ENCODE data around the gene RGSL1.
"Not testable (repeated sequence)": the region's sequence is repeated elsewhere in the genome, so short reads cannot be mapped to it uniquely, and the experiment has no call there.

RGSL1 gene

DNA sequence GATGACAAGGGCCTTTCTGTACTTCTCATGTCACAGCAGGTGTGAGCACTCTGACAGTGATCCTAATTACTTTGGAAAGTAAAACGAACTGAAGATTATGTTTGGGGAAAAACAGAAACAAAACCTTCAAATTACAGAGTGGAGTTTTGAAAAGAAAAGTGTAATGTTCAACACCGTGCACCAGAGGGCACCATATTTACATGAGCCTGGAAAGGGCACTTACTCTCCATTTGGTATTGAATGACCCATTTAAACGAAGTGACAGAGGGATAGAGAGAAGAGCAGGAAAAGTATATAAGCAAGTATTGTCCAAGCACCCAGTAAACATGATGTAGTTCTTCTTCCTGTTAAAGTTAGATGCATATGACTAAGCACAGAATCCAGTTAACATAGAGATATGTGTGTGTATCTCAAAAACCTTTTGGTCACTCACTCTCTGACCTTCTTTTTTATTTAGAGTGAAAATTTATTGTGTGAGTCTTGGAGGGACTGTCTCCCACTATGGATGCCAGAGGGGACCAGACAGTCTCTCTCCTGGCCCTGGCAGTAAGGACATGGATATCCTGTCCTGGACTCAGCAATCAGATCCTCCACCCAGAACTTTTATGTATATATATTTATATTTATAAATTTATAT, 3.8 kb upstream of the RGSL1 start:
- DNase-seq (ENCODE audit: low read depth in 2 of 2): no peak

DNA sequence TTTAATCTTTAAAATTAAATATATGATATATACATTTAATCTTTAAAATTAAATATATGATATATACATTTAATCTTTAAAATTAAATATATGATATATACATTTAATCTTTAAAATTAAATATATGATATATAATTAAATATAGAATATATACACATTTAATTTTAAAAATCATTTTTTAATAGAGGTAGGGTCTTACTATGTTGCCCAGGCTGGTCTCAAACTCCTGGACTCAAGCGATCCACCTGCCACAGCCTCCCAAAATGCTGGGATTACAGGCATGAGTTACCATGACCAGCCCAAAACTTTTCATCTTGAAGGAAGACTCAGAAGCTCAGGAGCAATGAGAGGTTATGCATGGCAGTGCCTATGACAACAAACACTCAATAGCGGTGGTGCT, 2.8 kb upstream of the RGSL1 start:
- DNase-seq (ENCODE audit: low read depth in 2 of 2): not testable (repeated sequence)

DNA sequence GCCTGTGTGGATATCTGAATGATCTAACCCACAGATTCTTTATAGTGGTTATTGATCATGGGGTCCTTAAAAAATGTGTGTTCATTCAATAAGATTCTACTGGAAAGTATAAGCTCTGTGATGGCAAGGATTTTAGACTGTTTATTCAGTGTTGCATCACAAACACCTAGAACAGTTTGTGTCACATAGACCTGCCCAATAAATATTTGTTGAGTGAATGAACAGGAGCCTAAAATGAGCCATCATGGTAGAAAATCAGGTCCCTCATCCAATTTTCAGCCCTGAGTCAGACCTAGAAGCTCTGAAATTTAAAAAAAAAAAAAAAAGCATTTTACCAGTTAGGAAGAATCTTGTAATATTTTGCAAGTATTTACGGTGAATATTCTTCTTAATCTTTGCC, 2.3 kb upstream of the RGSL1 start:
- DNase-seq (ENCODE audit: low read depth in 2 of 2): no peak

DNA sequence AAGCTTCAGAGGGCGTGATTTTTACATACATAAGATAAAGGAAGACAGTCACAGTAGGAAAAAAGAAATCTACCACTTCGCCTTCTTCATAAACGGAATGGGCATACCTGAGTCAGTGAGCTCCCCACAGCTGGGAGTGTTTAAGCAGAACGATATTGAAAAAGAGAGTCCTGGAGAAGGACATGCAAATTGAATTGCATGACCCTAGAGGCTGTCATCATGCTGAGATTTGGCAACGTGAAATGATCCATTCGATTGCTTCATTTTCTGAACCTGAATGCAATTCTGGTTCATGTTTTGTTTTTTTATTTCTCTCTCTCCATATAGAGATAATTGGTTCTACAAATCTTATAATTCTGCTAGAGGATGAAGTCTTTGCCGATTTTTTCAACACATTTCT, 3.7 kb downstream of the RGSL1 start:
- no peak for DNase-seq (ENCODE audit: low read depth in 2 of 2)

DNA sequence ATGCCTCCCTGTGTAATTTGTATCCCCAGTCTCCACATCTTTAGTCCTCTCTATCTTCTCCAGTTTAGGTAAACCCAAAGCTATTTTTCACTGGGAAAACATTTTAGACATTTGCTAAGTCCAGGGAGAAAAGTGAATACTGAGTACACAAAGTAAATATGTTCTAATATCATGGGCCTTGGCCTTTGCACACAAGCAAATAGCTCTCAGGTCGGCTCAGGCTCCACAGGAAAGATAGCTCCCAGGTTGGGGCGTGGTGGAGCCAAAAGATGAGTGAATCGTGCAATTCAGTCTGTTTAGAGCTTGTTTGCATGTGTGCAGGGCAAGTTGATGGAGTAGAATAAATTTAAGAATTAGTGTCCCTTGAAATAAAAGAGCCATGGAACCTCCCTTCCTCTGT, 7.9 kb downstream of the RGSL1 start:
- no peak for DNase-seq (ENCODE audit: low read depth in 2 of 2)

DNA sequence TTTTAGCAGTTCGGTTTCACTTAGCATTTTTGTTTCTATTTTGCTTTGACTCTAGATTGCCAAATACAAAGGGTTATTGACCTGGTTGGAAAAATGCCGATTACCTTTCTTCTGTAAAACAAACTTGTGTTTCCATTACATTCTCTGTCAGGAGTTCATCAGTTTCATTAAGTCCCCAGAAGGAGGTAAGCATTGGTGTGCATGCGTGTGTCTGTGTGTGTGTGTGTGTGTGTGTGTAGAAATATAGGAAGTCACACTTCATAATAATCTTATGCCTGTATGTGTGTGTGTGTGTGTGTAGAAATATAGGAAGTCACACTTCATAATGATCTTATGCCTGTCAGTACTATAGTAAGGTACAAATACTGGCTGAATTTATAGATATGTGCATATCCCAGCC, 10.0 kb downstream of the RGSL1 start:
- no peak for DNase-seq (ENCODE audit: low read depth in 2 of 2)

DNA sequence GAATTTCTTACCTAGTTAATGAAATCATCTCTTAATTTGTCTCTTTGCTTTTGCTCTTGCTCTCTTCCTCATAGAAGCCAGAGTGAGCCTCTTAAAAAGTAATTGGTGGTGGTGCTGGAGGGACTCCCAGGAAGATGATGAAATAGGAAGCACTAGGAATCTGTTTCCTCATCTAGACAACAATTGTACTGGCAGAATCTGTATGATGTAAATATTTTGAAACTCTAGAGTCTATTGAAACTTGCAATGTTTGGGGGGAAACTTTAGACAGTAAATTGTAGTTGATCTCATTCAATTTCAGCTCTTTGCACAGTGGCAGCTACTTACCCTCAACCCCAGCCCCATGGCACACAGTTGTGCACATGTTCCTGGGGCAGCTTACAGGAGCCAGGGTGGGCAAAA, 10.6 kb downstream of the RGSL1 start:
- DNase-seq (ENCODE audit: low read depth in 2 of 2): no peak

DNA sequence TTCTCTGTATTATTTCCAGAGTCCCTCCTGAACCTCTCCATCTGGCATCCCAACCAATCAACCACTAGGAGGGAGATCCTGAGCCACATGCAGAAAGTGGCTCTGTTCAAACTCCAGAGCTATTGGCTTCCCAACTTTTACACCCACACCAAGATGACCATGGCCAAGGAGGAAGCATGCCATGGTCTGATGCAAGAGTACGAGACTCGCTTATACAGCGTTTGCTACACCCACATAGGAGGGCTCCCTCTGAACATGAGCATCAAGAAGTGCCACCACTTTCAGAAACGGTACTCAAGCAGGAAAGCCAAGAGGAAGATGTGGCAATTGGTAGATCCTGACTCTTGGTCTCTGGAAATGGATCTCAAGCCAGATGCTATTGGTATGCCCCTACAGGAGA, 23.6 kb downstream of the RGSL1 start:
- no peak for DNase-seq (ENCODE audit: low read depth in 2 of 2)

DNA sequence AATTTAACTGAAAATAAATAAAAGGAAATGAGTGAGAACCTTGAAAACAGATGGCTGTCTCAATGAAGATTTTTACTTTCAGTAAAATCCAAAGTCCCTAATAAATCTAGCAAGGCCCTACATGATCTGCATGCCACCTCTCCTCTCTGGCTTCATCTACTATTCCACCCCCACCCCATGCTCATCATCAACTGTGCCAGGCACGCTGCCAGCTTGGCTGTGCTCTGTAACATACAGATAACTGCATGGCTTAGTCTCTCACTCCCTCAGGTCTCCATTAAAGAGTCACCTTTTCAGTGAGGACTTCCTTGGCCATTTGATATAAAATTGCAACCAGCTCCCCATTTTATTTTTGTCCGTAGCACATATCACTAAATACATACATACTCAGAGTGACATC, 26.7 kb downstream of the RGSL1 start:
- no peak for DNase-seq (ENCODE audit: low read depth in 2 of 2)

DNA sequence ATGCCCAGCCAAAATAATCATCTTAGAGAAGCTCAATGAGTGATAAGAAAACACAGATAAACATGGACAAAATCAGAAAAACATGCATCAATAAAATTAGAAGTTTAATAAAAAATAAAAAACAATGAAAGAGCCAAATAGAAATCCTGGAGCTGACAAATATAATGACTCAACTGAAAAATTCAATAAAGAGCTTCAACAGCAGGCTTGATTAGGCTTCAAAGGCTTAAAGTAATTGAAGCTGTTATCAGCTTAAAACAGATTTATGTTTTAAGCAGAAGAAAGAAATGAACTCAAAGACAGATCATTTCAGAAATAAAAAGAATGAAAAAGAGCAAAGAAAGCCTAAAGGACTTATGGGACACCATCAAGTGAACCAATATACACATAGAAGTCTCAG, 28.3 kb downstream of the RGSL1 start:
- DNase-seq (ENCODE audit: low read depth in 2 of 2): no peak

DNA sequence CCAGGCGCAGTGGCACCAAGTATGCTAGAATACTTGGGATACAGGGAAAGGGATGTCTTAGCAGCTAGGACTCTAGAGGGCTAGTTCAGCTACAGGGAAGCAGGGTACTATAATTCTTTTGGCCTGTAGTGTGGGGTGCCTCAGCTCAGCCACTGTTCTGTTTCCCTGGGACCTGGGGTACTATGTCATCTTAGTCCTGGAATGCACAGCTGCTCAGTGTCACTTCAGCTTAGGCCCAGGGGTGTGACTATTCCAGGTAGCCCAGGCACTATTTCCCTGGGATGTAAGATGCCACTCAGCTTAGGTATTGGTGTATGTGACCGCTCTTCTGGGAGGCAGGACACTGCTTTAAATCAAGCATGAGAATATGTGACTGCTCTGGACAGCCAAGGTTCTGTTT, 34.1 kb downstream of the RGSL1 start:
- no peak for DNase-seq (ENCODE audit: low read depth in 2 of 2)

DNA sequence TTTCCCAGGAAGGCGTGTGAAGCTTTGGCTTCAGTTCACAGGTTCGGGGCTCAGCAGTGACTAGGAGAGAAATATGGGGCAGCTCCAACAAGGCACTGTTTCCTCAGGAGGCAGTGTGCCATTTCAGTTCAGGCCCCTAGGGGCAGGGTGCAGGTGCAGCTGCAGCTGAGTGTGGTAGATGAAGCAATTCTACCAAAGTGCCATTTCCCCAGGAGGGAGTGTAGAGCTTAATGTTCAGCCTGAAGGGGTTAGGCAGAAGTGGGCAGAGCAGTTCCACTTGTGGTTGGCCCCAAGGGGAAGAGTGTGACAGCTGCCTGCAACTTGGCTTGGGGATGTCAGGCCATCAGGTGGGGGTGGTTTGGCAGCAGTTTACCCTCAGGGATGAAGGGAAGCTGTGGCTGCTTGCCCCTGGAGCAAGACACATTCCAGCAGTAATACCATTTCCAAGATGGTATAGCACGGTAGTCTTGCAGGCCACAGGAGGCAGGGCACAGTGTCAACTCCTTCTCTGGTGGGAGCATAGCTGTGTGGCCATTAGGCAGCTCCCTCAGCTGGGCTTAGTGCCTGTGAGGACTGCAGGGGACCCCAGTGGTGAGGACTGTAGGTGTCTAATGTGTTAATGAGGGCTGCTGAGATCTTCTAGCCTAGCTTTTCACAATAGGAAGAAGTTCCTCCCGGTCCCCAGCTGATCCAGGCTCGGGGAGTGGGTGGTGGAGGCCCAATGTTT, 34.7 kb downstream of the RGSL1 start:
- no peak for DNase-seq (ENCODE audit: low read depth in 2 of 2)

DNA sequence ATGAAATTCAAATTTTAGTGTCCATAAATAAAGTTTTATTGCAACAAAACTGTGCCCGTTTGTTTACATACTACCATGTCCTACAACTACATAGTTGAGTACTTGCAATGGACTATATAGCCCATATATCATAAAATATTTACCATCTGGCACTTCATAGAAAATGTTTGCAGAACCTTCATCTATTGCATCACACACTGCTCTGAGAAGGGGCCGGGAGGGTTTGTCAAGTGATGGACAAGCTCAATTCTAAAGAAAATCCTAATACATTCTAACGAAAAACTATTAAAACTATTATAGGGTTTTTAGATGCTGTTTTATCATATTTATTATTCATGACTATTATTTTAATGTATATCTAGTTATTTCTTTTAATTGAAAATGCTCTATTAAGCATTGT, 35.9 kb downstream of the RGSL1 start:
- DNase-seq (ENCODE audit: low read depth in 2 of 2): no peak

DNA sequence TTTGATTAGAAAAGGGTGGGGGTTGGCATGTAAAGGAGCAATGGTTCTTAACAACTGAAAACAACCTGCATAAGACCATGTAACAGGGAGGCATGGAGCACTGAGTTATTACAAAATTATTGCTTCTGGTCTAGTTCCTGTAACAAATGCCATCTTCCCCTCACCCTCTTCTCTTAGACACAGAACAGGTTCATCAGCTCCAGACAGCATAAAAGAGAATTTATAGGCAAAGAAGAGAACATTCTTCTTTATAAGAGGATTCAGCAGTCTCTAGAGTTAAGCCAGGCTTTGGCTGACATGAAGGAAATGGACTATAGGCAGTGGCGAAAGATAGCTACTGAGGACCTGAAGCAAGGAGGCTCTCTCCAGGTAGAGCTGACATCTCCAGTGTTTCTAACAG, 38.9 kb downstream of the RGSL1 start:
- no peak for DNase-seq (ENCODE audit: low read depth in 2 of 2)

DNA sequence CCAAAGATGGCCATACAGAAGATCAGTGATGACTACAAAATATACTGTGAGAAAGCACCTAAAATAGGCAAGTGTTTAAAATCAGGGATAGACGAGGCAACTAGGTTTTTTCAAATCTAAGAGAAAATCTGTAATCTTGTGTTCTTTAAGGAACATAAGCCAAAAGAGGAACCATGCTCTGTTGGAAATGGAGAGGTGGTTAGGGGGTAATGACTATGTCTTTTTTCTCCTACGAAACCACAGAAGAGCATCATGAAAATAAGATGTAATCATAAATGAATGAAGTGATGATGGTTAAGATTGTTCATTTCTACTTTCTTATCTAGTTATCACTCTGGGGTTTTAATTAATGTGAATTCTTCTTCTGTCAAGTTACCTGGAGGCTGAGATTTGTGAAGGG, 43.1 kb downstream of the RGSL1 start:
- DNase-seq (ENCODE audit: low read depth in 2 of 2): no peak

DNA sequence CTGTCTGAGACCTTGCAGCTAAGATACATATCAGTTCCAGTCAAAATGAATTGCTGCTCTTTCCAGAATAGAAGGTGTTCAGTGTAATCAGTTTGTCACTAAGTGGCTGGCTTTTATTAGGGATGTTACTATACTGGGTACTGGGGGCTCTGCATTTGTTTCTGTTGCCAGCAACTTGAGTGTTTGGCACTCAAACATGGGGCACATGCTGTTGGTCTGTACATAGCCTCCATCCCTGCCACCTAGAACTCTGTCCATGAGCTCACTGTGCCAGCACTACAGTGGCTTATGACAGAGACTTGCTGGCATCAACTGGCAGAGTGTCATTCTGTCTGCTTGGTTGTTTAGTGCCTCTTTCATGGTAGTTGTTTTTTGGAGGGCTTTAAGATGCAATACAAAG, 45.1 kb downstream of the RGSL1 start:
- no peak for DNase-seq (ENCODE audit: low read depth in 2 of 2)

DNA sequence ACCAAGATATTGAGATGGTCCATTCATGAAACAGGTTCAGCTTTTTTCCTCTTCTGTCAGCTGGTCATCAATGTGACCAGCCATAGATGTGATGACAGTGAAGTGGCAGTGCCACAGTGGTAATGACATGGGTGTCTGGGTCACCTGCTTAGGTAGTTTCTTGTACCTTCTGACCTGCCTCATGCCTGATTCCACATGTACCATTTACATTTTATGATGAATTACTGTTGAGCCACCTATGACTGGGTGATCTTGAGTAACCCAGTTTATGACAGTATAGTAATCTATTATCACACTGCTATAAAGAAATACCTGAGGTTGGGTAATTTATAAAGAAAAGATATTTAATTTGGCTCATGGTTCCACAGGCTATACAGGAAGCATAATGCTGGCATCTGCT, 45.7 kb downstream of the RGSL1 start:
- DNase-seq (ENCODE audit: low read depth in 2 of 2): no peak

DNA sequence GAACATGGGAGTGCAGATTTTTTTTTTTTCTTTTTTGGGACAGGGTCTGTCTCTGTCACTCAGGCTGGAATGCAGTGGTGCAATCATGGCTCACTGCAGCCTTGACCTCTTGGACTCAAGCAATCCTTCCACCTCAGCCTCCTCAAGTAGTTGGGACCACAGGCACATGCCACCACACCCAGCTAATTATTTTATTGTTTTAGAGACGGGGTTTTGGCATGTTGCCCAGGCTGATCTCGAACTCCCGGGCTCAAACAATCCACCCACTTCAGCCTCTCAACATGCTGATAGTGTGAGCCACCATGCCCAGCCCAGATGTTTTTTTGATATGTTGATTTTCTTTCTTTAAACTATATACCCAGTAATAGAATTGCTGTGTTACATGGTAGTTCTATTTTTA, 57.7 kb downstream of the RGSL1 start:
- no peak for DNase-seq (ENCODE audit: low read depth in 2 of 2)

DNA sequence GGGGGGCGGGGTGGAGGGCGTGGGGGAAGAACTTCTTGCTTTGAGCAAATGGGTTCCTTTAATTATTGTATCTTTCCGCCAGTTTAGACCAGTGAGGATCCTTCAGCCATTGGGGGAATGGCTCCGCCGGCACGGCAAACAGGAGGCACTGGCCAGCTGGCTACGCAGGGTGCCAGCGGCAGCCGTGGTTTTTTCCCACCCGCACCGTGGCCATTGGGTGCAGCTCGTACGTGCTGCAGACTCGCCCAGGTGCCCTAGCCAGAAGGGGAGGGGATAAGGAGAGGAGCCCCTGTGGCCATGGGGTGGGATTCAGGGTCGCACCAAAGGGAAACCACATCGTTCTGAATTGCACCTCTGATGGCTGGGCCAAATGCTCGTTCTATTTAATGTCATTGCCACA, 65.6 kb downstream of the RGSL1 start:
- no peak for DNase-seq (ENCODE audit: low read depth in 2 of 2)

DNA sequence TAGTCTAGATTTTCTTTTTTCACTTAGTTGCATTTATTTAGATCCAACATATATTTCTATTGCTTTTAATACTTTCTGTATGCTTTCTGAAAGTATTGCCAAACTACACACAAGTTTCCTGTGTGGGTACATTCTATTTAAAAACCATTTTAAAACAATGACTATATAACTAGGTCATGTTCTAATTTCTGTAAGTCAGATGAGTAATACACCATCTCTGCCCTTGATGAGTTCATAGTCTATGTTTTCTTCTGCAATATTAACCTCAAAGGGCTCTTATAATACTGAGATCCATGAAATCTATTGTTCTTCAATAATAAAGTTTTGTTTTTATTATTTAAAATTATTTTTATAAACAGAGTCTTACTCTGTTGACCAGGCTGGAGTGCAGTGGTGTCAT, 70.8 kb downstream of the RGSL1 start:
- no peak for DNase-seq (ENCODE audit: low read depth in 2 of 2)

DNA sequence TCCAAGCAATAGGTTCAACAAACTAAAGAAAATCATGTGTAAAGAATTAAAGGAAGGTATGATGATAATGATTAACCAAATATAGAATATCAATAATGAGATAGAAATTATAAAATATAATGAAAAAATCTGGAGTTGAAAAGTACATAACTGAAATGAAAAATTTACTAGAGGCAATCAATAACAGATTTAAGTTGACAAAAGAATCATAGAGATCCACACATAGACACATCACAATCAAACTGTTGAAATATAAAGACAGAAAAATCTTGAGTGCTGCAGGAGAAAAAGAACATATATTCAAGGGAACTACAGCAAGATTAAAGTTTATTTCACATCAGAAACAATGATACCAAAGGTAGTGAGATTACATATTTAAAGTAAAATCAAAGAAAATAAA, 75.4 kb downstream of the RGSL1 start:
- no peak for DNase-seq (ENCODE audit: low read depth in 2 of 2)

DNA sequence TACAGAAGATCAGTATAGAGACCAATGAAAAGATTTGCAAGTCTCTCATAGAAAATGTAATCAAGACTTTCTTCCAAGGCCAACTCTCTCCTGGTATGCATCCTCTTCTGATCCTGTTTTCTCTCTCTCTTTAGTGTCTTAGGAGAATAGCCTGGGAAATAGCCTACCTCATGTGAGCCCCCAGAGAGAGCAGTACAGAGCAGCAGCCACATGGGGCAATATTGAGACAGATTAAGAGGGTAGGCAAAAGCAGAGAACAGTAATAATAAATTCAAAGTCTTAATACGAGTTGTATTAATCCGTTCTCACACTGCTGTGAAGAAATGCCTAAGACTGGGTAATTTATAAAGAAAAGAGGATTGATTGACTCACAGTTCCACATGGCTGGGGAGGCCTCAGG, 77.7 kb downstream of the RGSL1 start:
- DNase-seq (ENCODE audit: low read depth in 2 of 2): no peak

DNA sequence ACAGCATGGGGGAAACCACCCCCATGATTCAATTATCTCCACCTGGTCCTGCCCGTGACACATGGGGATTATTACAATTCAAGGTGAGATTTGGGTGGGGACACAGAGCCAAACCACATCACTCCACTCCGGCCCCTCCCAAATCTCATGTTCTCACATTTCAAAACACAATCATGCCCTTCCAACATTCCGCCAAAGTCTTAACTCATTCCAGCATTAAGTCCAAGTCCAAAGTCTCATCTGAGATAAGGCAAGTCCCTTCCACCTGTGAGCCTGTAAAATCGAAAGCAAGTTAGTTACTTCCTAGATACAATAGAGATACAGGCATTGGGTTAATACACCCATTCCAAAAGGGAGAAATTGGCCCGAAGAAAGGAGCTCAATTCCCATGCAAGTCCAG, 78.3 kb downstream of the RGSL1 start:
- not testable (repeated sequence) for DNase-seq (ENCODE audit: low read depth in 2 of 2)

DNA sequence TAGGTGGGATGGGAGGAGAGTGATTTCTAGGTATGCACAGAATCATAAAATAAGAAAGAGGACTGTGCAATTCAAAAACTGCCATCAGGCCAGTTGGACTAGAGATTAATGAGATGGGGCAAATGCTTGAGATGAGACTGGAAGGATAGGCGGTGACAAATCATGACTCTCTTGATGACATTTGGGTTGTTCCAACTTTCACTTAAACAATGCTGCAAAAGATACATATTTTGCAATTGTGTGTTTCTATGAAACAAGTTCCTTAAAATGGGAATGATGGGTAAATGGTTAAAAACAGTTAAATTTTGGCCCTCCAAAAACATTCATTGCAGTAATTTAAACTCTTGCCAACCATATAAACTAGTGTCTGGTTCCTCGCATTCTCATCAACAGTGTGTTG, 84.0 kb downstream of the RGSL1 start:
- no peak for DNase-seq (ENCODE audit: low read depth in 2 of 2)

Data from stimulated activated CD8-positive, alpha-beta memory T cell treated with anti-CD3 and anti-CD28 coated beads, Interleukin-15, amount 100 ng/mL, for 4 hours (primary cell).